Activated CD4-positive, CD25-positive, alpha-beta regulatory T cell treated with anti-CD3 and anti-CD28 coated beads, Interleukin-2, amount 50 U/mL, for 24 hours (primary cell): ENCODE data around the gene PPP1R1B.

ENCODE experiments used
- ATAC-seq, 2 donors: fragments of 150-1000 bp; cut with Tn5 transposase; one replicate each; pipeline ENCODE4 v1.10.0; 2021; ENCODE audit warnings: mild to moderate bottlenecking in 1 of 2, moderate library complexity in 1 of 2

PPP1R1B gene

GRCh38 chr17:39634384-39634871 lies 7.7 kb downstream of the PPP1R1B start:
- ATAC-seq = no peak

- no peak for ATAC-seq
Measured at GRCh38 chr17:39635614-39636176, 8.9 kb downstream of the PPP1R1B start.

GRCh38 chr17:39636587-39636926 lies 9.8 kb downstream of the PPP1R1B start:
- ATAC-seq = peak in 1 of 2 donors; percentile 4

- peak; percentile 91 to 94 for ATAC-seq
Measured at GRCh38 chr17:39636927-39637736, 10.4 kb downstream of the PPP1R1B start, which contains the start of gene STARD3. TSS of gene STARD3 (plus strand) at chr17:39637144. CDS start at chr17:39653532, 16,388 bp downstream.

GRCh38 chr17:39638317-39638716 lies 11.6 kb downstream of the PPP1R1B start:
- ATAC-seq = no peak

GRCh38 chr17:39639043-39639442 lies 12.3 kb downstream of the PPP1R1B start:
- ATAC-seq = no peak

GRCh38 chr17:39639566-39640458 lies 13.1 kb downstream of the PPP1R1B start:
- no peak for ATAC-seq

- ATAC-seq = no peak
Measured at GRCh38 chr17:39640591-39641031, 13.9 kb downstream of the PPP1R1B start.

GRCh38 chr17:39641097-39641496 lies 14.3 kb downstream of the PPP1R1B start:
- no peak for ATAC-seq

- no peak for ATAC-seq
Measured at GRCh38 chr17:39641883-39642282, 15.1 kb downstream of the PPP1R1B start.

GRCh38 chr17:39642291-39643074 lies 15.7 kb downstream of the PPP1R1B start:
- ATAC-seq = no peak

- no peak for ATAC-seq
Measured at GRCh38 chr17:39643271-39643670, 16.5 kb downstream of the PPP1R1B start.

GRCh38 chr17:39647256-39647655 lies 20.5 kb downstream of the PPP1R1B start:
- no peak for ATAC-seq

GRCh38 chr17:39648616-39649366 lies 22.0 kb downstream of the PPP1R1B start:
- no peak for ATAC-seq

- ATAC-seq = no peak
Measured at GRCh38 chr17:39650121-39650579, 23.4 kb downstream of the PPP1R1B start.

GRCh38 chr17:39651923-39652586 lies 25.3 kb downstream of the PPP1R1B start:
- no peak for ATAC-seq

GRCh38 chr17:39652587-39653315 lies 26.0 kb downstream of the PPP1R1B start:
- no peak for ATAC-seq

- no peak for ATAC-seq
Measured at GRCh38 chr17:39653316-39653661, 26.5 kb downstream of the PPP1R1B start.

GRCh38 chr17:39653662-39654331 lies 27.0 kb downstream of the PPP1R1B start:
- peak; percentile 67 to 76 for ATAC-seq

GRCh38 chr17:39655105-39655504 lies 28.4 kb downstream of the PPP1R1B start:
- ATAC-seq = no peak
